GM18909 (cell line): ENCODE data around the gene UVSSA.

Experiments used
- ATAC-seq: cut with Tn5 transposase; IDR thresholded peaks from one replicate; pipeline ENCODE4 v1.9.1; 2021; ENCODE audit warnings: mild to moderate bottlenecking; ENCODE audit not compliant: unreplicated experiment, poor library complexity

Gene UVSSA, protein sequence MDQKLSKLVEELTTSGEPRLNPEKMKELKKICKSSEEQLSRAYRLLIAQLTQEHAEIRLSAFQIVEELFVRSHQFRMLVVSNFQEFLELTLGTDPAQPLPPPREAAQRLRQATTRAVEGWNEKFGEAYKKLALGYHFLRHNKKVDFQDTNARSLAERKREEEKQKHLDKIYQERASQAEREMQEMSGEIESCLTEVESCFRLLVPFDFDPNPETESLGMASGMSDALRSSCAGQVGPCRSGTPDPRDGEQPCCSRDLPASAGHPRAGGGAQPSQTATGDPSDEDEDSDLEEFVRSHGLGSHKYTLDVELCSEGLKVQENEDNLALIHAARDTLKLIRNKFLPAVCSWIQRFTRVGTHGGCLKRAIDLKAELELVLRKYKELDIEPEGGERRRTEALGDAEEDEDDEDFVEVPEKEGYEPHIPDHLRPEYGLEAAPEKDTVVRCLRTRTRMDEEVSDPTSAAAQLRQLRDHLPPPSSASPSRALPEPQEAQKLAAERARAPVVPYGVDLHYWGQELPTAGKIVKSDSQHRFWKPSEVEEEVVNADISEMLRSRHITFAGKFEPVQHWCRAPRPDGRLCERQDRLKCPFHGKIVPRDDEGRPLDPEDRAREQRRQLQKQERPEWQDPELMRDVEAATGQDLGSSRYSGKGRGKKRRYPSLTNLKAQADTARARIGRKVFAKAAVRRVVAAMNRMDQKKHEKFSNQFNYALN

DNA sequence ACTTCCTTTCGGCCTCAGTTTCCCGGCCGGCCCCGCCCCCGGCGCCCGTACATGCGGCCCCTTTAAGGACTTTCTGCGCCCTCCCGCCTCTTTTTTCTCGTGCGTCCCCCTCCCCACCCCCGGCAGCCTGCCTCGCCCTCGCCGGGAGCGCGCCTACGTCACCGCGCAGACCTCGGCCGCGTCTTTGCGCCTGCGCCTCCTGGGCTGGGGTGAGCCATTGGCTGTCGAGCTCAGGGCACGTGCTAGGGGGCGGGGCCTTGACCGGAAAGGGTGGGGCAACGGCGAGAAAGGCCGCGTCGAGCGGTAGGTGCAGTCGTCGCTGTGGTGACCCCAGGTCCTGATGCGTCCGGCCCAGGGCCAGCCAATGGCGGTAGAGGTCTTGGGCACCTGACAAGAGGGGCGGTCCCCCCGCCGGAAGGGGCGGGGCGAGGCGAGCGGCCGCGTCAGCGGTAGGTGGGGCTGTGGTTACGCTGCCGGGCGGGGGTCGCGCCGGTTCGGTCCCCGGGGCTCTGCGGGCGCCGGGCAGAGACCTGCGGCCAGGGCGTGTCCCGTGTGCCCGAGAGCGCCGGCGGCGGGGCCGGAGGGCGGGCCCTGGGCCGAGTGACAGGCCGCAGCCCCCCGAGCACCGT is at the start of gene UVSSA:
Gene UVSSA (plus strand): TSS at position 428 of the 629 bp plus-strand sequence. CDS start 884 bp downstream, outside the sequence.
- peak; percentile 95 for ATAC-seq

DNA sequence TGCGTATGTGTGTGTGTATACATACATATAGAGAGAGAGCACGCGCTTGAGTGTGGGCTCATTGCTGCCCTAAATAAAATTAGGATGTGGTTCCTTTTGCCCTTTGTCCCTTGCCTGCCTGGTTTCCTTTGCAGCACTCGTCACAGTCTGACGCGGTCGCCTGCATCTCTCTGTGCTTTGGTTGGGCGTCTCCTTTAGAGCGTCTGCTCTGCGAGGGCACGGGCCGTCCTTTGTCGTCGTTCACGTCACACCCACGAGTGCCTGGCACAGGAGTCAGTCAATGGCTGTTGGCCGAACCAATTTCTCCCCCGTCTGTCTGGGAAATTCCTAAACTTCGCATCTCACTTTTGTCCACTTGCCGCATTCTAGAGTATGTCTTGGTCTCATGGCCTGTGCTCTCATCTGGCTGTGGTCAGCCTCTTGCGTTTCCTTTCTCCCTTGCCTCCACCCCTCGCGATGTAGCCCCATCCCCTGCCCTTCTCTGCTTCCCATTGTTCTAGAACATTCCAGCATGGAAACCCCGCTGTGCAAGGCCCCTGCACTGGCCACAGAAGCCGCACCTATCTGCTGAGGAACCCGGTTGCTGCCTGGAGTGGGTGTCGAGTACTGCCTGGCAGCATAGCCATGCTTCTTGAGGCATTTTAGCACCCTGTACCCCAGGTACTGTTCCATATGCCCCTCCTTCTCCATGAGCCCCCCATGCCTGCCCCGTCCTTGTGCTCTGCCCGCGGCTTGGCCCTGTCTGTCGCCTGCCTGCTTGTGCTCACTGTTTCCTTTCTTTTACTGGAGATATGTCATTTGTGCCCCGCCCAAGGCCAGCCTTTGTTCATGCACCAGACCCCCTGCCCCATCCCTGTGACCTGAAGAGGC is 49.3 kb upstream of the UVSSA start:
- ATAC-seq, result no peak

DNA sequence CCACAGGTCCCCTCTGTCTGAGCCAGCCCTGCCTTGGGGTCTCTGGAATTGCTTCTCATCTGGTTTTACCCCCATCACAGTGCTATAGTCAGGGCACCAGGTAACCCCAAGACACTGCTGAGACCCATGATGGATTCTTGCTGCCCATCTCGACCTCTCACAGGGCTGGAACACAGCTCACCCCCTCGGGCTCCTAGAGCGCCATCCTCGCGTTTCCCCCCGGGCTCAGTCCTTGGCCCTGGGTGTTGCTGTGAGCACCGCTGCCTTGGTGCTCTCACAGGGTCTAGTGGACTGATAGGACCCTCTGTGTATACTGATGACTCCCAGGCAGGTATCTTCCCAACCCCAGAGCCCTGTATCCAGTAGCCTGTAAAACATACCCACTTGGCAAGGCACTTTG is 48.5 kb upstream of the UVSSA start:
- ATAC-seq, result no peak

DNA sequence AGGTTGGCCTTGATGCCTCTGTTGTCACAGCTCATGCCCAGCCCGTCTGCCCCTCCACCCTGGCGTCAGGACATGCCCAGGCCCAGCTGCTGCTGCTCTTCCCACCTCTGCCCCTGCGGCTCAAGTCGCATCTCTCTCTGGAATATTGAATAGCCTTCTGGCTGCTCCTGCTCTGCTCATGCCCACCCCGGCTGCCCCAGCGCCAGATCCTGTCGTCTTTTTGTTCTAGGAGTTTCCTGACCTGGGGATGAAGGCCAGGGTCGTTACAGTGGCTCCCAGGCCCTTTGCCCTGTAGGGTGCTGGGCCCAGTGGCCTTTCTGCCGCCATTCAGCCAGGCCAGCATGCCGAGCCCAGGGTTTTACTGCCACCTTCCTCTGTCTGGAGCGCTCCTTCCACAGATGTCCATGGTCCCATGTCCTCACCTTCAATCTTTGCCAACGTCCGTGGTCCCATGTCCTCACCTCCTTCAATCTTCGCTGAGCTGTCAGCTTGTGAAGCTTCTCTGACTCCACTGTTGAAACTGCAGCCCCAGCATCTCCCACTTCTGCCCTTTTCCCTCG is 47.6 kb upstream of the UVSSA start:
- no peak for ATAC-seq

DNA sequence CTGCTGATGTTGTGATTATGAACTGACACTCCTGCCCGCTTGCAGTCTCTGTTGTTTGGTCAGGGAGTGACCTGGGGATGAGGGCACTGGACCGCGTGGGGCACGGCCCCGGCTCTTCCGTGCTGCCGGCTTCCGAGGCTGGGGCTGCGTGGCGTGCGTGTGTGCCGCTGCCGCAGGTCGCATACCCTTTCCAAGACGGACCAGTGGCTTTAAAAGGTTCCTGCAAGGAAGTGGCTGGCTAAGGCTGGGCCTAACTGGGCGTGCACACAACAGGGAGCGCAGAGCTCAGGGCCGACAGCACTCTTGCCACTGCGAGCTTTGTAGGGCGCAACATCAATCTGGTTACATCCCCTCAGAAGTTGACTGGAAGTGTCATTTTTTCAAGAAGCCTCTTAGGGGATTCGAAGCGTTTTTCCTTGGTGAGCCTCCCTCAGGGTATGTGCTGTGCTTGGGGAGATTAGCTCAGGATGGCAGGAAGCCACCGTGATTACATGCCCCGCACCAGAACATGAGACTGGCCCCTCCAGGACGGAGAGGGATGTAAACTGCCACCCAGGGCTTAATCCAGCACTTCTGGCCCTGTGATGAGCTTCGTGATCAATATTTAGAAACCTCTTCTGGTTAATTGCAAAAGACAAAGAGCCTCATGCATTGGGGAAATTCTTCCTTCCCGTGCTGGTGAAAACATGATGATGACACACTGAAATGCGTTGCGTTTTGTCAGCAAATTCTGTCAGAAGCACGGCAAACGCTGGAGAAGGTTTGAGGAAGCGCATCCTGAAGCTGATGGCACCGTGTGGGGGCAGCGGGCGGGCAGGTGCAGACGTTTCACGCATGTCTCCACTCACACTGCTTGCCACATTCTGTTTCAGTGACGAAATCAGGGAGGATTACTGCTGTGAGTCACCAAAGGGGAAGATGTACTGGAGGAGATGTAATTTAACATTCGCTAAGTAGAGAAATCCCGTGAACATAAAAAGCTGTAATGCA is 46.2 kb upstream of the UVSSA start:
- ATAC-seq, result no peak

DNA sequence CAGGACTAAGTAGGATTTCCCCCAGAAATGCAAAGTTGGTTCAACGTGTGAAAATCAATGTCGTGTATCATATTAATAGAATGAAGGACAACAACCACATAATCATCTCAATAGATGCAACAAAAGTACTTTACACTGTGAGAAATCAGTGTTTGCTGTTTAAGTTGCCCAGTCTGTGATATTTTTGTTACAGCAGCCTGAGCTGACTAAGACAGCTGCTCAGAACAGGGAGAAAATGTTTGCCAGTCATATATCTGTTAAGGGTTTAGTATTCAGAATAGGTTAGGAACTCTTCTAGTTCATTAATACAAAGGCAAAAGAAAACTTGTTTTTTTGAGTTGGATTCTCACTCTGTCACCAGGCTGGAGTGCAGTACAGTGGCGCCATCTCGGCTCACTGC is 44.8 kb upstream of the UVSSA start:
- no peak for ATAC-seq

DNA sequence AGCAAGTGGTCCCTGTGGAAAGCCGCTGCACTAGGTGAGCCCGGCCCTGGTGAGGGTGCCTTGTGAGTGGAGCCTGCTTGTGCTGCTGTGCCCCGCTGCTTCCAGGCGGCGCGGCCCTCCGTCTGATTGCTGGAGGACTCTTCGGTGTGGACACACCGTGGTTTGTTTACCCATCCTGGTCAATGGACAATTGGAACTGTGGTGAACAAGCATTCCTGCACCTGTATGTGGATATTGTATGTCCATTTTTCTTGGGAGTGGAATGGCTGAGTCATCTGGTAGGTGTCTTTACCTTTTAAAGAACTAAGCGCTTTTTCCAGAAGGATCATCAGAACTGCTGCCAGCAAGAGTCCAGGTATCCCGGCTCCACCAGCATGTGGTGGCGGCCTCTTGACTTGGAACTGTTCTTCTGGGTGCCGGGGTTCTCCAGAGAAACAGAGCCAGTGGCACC is 41.7 kb upstream of the UVSSA start:
- no peak for ATAC-seq

DNA sequence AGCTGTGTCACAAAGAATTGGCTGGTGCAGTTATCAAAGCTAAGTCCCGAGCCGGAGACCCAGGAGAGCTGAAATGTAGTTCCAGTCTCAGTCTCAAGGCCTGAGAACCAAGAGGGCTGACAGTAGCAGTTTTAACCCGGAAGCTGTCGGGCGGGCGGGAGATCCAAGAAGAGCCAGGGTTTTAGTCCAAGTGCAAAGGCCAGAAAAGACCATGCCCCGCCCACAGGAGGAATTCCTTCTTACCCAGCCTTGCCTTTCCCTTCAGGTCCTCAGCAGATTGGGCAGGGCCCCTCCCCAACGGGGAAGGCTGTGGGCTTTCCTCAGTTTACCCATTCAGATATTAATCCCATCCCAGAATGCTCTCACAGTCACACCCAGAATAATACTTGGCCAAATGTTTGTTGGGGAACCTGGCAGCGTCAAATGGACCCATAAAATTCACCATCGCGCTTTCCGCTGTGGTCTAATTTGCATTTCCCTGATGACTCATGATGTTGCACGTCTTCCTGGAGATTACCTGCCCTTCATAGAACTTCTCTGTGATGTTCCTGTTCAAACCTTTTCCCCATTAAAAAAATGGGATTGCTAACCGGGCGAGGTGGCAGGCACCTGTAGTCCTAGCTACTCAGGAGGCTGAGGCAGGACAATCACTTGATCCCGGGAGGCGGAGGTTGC is 41.1 kb upstream of the UVSSA start:
- no peak for ATAC-seq

DNA sequence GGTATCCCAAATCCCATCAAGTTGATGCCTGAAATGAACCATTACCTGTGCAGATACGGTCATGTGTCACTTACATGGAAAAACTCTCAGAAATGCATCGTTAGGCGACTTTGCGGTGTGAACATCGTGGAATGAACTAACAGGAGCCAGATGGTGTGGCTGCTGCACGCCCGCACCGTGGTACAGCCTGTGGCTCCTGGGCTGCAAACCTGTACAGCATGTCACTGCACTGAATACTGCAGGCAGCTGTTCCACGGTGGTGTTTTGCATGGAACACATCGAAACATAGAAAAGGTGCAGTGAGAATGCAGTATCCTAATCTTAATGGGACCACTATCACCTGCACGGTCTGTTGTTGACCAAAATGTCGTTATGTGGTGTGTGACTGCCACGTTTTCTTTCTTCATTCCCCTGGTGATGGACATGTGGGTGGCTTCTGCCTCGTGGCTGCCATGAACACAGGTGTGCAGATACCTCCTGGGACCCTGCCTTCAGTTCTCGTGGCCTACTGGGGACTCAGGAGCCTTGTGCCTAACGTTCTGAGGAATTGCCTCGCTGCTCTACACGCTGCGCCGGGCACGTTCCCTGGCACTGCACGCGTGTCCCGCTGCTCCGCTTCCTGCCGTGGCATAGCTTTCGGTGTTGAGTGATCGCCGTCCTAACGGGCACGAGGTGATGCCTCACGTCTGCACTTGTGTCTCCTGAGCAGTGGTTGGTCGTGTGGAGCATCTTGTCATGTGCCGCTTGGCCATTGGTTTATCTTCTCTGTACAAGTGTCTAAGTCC is 38.9 kb upstream of the UVSSA start:
- ATAC-seq, result no peak

DNA sequence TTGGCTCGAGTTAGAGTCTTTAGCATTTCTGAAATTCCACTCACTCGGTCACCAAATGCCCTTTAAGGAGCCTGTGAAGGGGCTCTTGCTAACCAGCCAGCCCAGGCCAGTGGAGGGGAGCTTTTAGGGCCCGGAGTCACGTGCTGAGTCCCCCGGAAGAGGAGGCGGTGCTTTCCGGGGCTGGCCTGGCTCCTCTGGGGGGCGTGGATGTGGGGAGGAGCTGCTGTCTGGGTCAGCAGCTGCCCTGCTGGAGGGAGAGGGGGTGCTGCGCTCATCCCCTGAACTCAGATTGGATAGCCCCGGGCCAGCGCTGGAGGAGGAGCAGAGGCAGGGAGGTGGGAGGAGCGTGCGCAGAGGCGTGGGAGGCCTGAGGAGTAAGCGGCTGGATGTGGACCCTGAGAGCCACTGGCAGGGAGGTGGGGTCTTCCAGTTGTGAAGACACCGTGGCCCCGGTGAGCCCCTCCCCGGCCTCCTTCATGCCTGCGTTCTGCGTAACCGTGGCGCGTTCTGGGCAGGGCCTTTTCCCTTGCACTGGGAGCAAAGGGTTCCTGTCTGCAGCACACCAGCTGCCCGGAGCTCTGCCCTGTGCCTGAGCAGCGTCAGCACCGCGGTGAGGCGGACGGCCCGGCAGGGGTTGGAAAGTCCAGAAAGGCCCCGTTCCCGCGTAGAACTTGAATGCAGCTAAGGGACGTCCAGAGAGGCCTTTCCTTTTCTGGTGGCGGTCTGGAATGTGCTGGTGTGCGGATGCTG is 37.6 kb upstream of the UVSSA start:
- ATAC-seq, result peak; percentile 81

DNA sequence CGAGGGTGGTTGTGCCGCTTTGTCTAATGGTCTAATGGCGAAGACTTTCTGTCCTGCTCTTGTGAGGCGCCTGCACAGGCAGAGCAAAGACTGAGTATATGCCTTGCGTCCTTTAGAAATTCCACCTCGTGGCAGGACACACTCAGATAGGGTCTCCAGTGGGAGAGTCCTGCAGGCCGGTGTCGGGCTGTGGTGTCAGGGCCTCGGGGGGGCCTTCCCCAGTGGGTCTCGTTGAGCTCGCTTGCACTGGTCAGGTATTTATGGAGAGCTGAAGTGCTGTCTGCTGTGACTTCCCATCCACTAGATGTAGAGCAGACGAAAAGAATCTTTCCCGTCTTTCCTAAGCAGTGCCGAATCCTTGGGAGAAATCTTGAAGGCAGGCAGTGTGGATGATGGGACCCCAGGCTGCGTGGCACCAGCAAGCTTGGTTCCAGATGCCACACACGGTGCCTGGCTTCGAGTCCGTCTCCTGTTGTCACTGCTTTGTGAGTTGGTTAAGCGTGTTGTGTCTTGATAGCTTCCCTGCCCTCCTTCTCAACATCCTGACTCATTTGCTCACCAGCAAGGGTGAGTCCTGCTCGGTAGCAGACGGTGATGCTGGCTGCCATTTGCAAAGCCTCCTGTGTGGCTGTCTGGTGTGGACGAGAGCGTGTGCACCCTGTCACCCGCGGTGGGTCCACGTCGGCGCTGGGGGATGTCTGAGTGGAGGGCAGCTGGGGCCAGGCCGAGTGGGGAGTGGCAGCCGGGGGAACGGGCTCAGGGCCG is 36.8 kb upstream of the UVSSA start:
- ATAC-seq, result no peak

DNA sequence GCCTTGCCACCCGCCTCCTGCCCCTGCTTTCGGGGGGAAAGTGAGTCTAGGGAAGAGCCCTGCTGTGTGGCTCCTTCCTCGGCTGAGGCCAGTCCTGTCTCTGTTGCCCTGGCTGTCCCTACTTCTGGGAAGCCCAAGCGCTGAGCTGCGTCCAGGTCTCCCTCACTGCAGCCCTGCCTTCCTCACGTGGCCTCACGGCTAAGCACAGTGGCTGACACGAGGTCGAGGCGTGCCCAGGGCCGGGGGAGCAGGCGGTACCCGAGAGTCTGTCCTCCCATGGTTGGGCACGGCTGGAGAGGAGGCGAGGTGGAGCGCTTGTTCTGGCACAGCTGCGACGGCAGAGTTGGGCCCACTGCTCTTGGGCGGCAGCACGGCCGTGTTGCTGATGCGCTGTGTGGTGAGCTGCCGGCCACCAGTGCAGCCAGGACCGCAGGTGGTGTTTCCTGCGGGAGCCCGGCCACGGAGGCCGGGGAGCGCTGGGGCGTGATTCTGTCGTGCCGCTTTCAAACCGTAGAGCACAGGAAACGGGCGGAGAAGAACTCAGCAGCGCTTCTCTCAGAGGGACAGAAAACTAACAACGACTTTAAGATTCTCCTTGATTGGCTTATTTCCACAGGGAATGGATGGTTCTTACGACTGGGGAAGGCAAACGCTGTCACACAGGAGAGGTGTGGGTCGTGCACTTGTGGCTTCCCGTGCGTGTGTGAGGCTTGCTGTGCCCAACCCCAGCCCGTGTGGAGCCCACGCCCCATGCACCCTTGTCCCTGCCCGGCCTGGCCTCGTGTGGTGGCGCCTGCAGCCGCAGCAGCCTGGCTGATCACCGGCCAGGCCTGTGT is 36.0 kb upstream of the UVSSA start:
- no peak for ATAC-seq

DNA sequence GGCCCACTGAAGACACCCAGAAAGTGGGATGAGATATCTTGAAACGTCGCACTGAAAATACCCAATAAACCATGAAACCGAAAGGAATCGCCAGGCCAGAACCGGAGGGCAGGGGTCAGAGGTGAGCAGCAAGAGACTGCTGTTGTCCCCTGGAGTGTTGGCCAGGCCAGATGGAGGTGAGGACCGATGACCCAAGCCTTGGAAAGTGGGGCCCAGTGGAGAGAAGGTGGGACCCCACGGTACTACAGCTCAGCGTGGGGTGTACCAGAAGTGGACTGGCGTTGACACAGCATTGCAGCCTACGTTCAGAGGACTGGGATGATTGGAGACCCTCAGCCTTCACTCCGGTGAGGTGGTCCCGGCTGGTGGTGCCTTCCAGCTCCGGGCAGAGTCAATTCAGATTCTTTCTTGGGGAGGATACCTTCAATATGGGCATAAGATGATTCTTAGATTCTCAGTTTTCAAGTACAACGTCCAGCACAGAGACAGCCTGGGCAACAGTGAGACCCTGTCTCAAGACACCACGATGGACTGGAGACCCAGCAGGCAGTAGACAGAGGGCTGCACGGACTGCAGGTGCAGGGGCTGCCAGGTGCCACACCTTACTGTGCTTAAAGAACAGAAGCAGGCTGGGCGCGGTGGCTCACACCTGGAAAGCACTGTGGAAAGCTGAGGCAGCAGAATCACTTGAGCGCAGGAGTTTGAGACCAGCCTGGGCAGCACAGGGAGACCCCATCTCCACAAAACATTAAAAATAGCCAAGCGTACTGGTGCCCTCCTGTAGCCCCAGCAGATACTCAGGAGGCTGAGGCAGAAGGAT is 34.0 kb upstream of the UVSSA start:
- ATAC-seq, result no peak

DNA sequence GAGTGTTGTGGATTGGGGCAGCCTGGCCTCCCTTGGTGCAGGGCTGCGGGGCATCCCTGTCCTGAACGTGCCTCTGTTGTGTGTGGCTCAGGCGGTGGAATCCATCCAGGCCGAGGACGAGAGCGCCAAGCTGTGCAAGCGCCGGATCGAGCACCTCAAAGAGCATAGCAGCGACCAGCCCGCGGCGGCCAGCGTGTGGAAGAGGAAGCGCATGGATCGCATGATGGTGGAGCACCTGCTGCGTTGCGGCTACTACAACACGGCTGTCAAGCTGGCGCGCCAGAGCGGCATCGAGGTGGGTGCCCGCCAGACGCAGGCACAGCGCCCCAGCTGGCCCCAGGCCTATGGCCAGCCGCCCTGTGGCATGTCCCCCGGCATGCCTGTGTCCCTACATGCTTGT is 31.7 kb upstream of the UVSSA start:
- ATAC-seq, result no peak
